HepG2 (cell line): ENCODE results near the gene KLHL30. TPM values are rescaled to one million over a fixed set of nuclear protein-coding genes. Genes with fewer than 3 reads are reported as not detected.

Experiments used
- ADNP ChIP-seq: sonication (generic); formaldehyde crosslinking; IDR thresholded peaks from 2 replicates; pipeline ENCODE4 v1.4.0; 2020; ENCODE audit warnings: missing genetic modification reagents
- ATF6 ChIP-seq: sonication (generic); formaldehyde crosslinking; conservative IDR thresholded peaks from 2 replicates; pipeline ENCODE4 v1.4.0; 2020; ENCODE audit warnings: missing genetic modification reagents
- ATF7-NPFF ChIP-seq: sonication (generic); formaldehyde crosslinking; IDR thresholded peaks from 2 replicates; pipeline ENCODE4 v1.8.1; 2023; ENCODE audit warnings: mild to moderate bottlenecking, low read depth, missing genetic modification reagents, moderate library complexity
- ATRX ChIP-seq: sonication (generic); formaldehyde crosslinking; IDR thresholded peaks from 2 replicates; pipeline ENCODE4 v1.4.0; 2020; ENCODE audit warnings: missing genetic modification reagents, borderline replicate concordance
- BRD4 ChIP-seq: sonication (generic); formaldehyde crosslinking; IDR thresholded peaks from 2 replicates; pipeline ENCODE4 v1.4.0; 2020; ENCODE audit warnings: missing genetic modification reagents
- DPF2 ChIP-seq: sonication (generic); formaldehyde crosslinking; IDR thresholded peaks from 2 replicates; pipeline ENCODE4 v1.4.0; 2020; ENCODE audit warnings: mild to moderate bottlenecking, low read depth, missing genetic modification reagents, borderline replicate concordance
- HNRNPK ChIP-seq: fragments of 200-400 bp; formaldehyde crosslinking; IDR thresholded peaks from 2 replicates; pipeline ENCODE4 v1.6.1; 2018; ENCODE audit warnings: low read length, low read depth, moderate library complexity, mild to moderate bottlenecking; ENCODE audit not compliant: poor library complexity, severe bottlenecking
- MIER2 ChIP-seq: IDR thresholded peaks from 2 replicates; pipeline ENCODE4 v1.6.1; 2016; ENCODE audit warnings: missing biosample characterization, missing genetic modification reagents
- NFYB ChIP-seq: sonication (generic); formaldehyde crosslinking; IDR thresholded peaks from 2 replicates; pipeline ENCODE4 v1.4.0; 2020; ENCODE audit warnings: missing genetic modification reagents
- NPAS2 ChIP-seq: sonication (generic); formaldehyde crosslinking; IDR thresholded peaks from 2 replicates; pipeline ENCODE4 v1.8.0; 2022; ENCODE audit warnings: mild to moderate bottlenecking, missing genetic modification reagents, borderline replicate concordance
- RAD21 ChIP-seq: fragments of 450-650 bp; formaldehyde crosslinking; IDR thresholded peaks from 2 replicates; pipeline ENCODE4 v1.5.0; 2020; ENCODE audit warnings: mild to moderate bottlenecking
- SRY ChIP-seq: sonication (generic); formaldehyde crosslinking; IDR thresholded peaks from 2 replicates; pipeline ENCODE4 v1.8.0; 2022; ENCODE audit warnings: mild to moderate bottlenecking, missing genetic modification reagents
- YY1 ChIP-seq: IDR thresholded peaks from 2 replicates; pipeline ENCODE4 v1.6.1; 2011; ENCODE audit warnings: low read length, low read depth, moderate library complexity, mild to moderate bottlenecking; ENCODE audit not compliant: insufficient read depth, insufficient replicate concordance
- ZBTB7A ChIP-seq: sonication (generic); formaldehyde crosslinking; IDR thresholded peaks from 2 replicates; pipeline ENCODE4 v1.8.0; 2022; ENCODE audit warnings: mild to moderate bottlenecking, missing genetic modification reagents
- ZFP36L1 ChIP-seq: sonication (generic); formaldehyde crosslinking; IDR thresholded peaks from 2 replicates; pipeline ENCODE4 v1.8.0; 2022; ENCODE audit warnings: mild to moderate bottlenecking, missing genetic modification reagents, moderate library complexity
- ZFY ChIP-seq: sonication (generic); formaldehyde crosslinking; IDR thresholded peaks from 2 replicates; pipeline ENCODE4 v1.4.0; 2020; ENCODE audit warnings: missing genetic modification reagents
- ZNF225 ChIP-seq: sonication (generic); formaldehyde crosslinking; IDR thresholded peaks from 2 replicates; pipeline ENCODE4 v1.4.0; 2020; ENCODE audit warnings: mild to moderate bottlenecking, missing genetic modification reagents
- ZNF280B ChIP-seq: sonication (generic); formaldehyde crosslinking; IDR thresholded peaks from 2 replicates; pipeline ENCODE4 v1.5.0; 2020; ENCODE audit warnings: missing genetic modification reagents, mild to moderate bottlenecking, borderline replicate concordance
- ZNF296 ChIP-seq: sonication (generic); formaldehyde crosslinking; conservative IDR thresholded peaks from 2 replicates; pipeline ENCODE4 v1.5.0; 2020; ENCODE audit warnings: mild to moderate bottlenecking, missing genetic modification reagents
- ZNF441 ChIP-seq: sonication (generic); formaldehyde crosslinking; IDR thresholded peaks from 2 replicates; pipeline ENCODE4 v1.7.0; 2021; ENCODE audit warnings: missing genetic modification reagents, borderline replicate concordance
- ZNF512B ChIP-seq: sonication (generic); formaldehyde crosslinking; IDR thresholded peaks from 2 replicates; pipeline ENCODE4 v1.5.1; 2020; ENCODE audit warnings: missing genetic modification reagents, mild to moderate bottlenecking, borderline replicate concordance
- ZNF777 ChIP-seq: sonication (generic); formaldehyde crosslinking; IDR thresholded peaks from 2 replicates; pipeline ENCODE4 v1.4.0; 2020; ENCODE audit warnings: missing genetic modification reagents
- ZSCAN20 ChIP-seq: sonication (generic); formaldehyde crosslinking; IDR thresholded peaks from 2 replicates; pipeline ENCODE4 v1.4.0; 2020; ENCODE audit warnings: missing genetic modification reagents, mild to moderate bottlenecking, borderline replicate concordance
- ZZZ3 ChIP-seq: sonication (generic); formaldehyde crosslinking; IDR thresholded peaks from 2 replicates; pipeline ENCODE4 v1.4.0; 2020; ENCODE audit warnings: missing genetic modification reagents, mild to moderate bottlenecking, borderline replicate concordance
- polyA plus RNA-seq, 8 experiments: library from polyadenylated mRNA; depleted of rRNA in 3 of 8; stranded (reverse) in 7 of 8; unstranded in 1 of 8; fragments of >200 nt; fragmentation: Illumina TruSeq in 4 of 8; extraction: Trizol in 4 of 8; gene quantifications; 2 replicates each; pipeline versions ENCODE4 v1.2.1 to v1.2.3, GENCODE V29; 2011 to 2016; ENCODE audit warnings: low read depth in 4 of 8, missing spikeins in 1 of 8, mixed read lengths in 1 of 8; ENCODE audit not compliant: insufficient read depth in 1 of 8
- total RNA-seq, 5 experiments: library from RNA; depleted of rRNA; stranded (reverse); fragments of >200 nt; fragmentation: Illumina TruSeq; extraction: Trizol; gene quantifications; 2 replicates each; pipeline ENCODE4 v1.2.3, GENCODE V29; 2016; ENCODE audit warnings: low read depth in 1 of 5

The KLHL30 gene
- total and polyA plus RNA-seq, 2 of the 13 experiments (the other 11 are each of a cell fraction or from before 2014, with no cell fraction given), result 0.05 TPM; not detected in 1

GRCh38 chr2:238106698-238107524 lies 31.6 kb upstream of the KLHL30 start (continued):
- TF ChIP-seq ZNF280B (CRISPR knock-in tag) (no peak), NPAS2 (no peak), HNRNPK (peak; percentile 71), MIER2 (no peak), ZFY (CRISPR knock-in tag) (peak; percentile 45; the same call in 1 of the 2 replicates), ATF6 (CRISPR knock-in tag) (peak; percentile 66; the same call in 1 of the 2 replicates), ZNF441 (no peak), RAD21 (peak; percentile 74; the same call in 1 of the 2 replicates), ZNF225 (peak; percentile 61; the same call in 1 of the 2 replicates), SRY (CRISPR knock-in tag) (no peak), BRD4 (CRISPR knock-in tag) (0 out of 2 replicates have a peak, but pooled peaks have one; percentile 39), ZZZ3 (CRISPR knock-in tag) (no peak), ZBTB7A (CRISPR knock-in tag) (no peak), ATRX (CRISPR knock-in tag) (no peak), NFYB (CRISPR knock-in tag) (no peak), ZNF296 (CRISPR knock-in tag) (0 out of 2 replicates have a peak, but pooled peaks have one; percentile 29), ZFP36L1 (CRISPR knock-in tag) (no peak), ZNF777 (CRISPR knock-in tag) (0 out of 2 replicates have a peak, but pooled peaks have one; percentile 48), ATF7-NPFF (CRISPR knock-in tag) (no peak; the same call in 1 of the 2 replicates), DPF2 (CRISPR knock-in tag) (no peak), ADNP (CRISPR knock-in tag) (no peak), YY1 (no peak), ZNF512B (no peak), ZSCAN20 (CRISPR knock-in tag) (no peak)
